HAP-1 (cell line): ENCODE results near the gene VPREB3.
A peak's percentile ranks its signal among the peaks of the same experiment; 100 is the strongest.

Experiments used
- DNase-seq, 2 experiments: peaks; one replicate each; pipeline ENCODE4 v3.0.0-alpha.2; 2016 to 2020; ENCODE audit warnings: low spot score in 2 of 2
- H3K27me3 ChIP-seq: fragments of 250-450 bp; sonication (Bioruptor Pico); 2 replicates; pipeline ENCODE4 v1.5.1; 2020; ENCODE audit warnings: low read depth, mild to moderate bottlenecking, moderate library complexity
- H3K36me3 ChIP-seq: fragments of 250-450 bp; sonication (Bioruptor Pico); replicated peaks from 2 replicates; pipeline ENCODE4 v1.5.1; 2020; ENCODE audit warnings: mild to moderate bottlenecking
- H3K4me1 ChIP-seq: fragments of 250-450 bp; sonication (Bioruptor Pico); 2 replicates; pipeline ENCODE4 v1.5.1; 2020; ENCODE audit warnings: mild to moderate bottlenecking
- H3K4me3 ChIP-seq: fragments of 250-450 bp; sonication (Bioruptor Pico); 2 replicates; pipeline ENCODE4 v1.5.1; 2020; ENCODE audit warnings: mild to moderate bottlenecking, moderate library complexity
- H3K9me3 ChIP-seq: fragments of 250-450 bp; sonication (Bioruptor Pico); 2 replicates; pipeline ENCODE4 v1.5.1; 2020; ENCODE audit warnings: mild to moderate bottlenecking, moderate library complexity
- in situ Hi-C: fragments of 300-500 bp; cut with MboI; formaldehyde crosslinking; loops from 3 replicates; pipeline ENCODE4 v1.14.3; 2020; ENCODE audit warnings: low sequenced_read_pairs, inconsistent platforms, mixed read lengths

VPREB3 gene

GRCh38 chr22:23764899-23765881 is 11.0 kb upstream of the VPREB3 start:
- no peak overlapping the region for H3K4me3 ChIP-seq
- H3K27me3 ChIP-seq: no peaks in the 10 kb centered on the region
- no peaks in the 10 kb centered on the region for H3K9me3 ChIP-seq
- in situ Hi-C loops: no loop called here
- H3K36me3 ChIP-seq: peaks cover 30% of the 10 kb centered on the region
- H3K4me1 ChIP-seq: peaks cover 6% of the 10 kb centered on the region
- no peak for DNase-seq

DNA sequence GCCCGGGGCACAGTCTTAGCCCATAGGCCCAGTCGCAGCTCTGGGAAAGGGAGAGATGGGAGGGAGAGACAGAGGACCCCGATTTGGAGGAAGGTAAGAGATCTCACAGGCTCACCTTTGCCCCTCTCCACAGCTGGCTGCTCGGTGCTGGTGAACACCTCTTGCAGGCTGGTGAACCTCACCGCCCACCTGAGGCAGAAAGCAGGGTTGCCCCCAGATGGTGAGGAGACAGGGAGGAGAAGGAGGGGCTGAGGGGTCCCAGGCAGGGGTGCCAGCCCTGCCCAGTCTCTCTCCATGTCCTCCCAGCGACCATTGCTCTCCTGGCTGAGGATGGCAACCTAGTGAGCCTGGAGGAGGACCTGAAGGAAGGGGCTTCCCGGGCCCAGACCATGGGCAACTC is 9.7 kb upstream of the VPREB3 start:
- H3K27me3 ChIP-seq: no peaks in the 10 kb centered on the region
- no peak overlapping the region for H3K4me3 ChIP-seq
- in situ Hi-C loops: no loop called here
- peaks cover 30% of the 10 kb centered on the region for H3K36me3 ChIP-seq
- no peak for DNase-seq
- H3K4me1 ChIP-seq: peaks cover 6% of the 10 kb centered on the region
- H3K9me3 ChIP-seq: no peaks in the 10 kb centered on the region

DNA sequence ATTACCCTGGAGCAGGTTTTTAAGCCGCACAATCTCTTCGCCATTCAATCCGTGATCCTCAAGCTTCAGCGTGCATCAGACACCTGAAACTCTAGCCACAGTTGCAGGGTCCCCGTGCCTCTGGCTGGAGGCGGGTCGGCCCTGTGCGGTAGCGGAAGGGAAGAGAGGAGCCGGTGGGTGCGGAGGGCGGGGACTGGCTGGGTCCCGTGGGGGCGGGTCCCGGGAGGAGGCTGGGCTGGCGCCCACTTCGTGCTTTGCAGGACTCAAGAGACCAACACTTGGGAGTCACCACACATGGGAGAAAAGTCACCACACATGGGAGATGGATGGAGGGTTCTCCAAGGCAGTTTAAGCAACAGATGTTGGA is 9.3 kb upstream of the VPREB3 start:
- H3K4me3 ChIP-seq: no peak overlapping the region
- in situ Hi-C loops: no loop called here
- no peak for DNase-seq
- H3K4me1 ChIP-seq: peaks cover 5% of the 10 kb centered on the region
- H3K27me3 ChIP-seq: no peaks in the 10 kb centered on the region
- H3K9me3 ChIP-seq: no peaks in the 10 kb centered on the region
- H3K36me3 ChIP-seq: peaks cover 30% of the 10 kb centered on the region

DNA sequence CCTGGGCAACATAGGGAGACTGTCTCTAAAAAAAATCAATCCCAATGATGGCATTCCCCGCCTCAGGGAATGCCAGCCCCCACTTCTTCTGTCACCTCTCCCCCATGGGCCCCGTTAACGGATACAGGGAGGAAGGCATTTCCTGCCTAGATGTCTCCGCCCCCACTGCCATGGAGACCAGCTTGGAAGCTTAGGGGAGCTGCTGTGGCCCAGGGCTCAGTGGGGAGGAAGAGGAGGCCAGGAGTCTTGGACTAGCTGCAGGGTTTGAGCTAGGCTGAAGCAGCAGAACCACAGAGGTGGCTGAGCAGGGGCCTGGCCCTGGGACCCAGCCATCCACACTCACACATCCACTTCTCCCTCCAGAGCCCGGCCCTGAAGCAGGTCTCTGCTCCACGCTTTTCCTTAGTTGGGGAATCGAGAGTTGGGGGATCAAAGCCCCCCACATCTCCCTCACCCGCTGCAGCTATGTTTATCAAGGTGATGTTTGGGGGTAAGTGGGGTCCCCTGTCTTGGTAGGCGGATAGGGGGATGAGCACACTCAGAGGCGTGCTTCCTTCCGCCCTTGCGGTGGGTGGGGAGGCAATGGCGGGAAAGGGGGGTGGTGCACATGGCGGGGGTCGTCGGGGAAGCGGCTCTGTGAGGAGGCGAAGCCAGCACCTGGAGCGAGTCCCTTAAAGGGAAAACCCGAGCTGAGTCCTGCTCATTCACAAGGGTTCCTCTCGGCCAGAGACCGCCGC is 8.8 kb upstream of the VPREB3 start, which contains the start of gene C22orf15:
Gene C22orf15, plus strand, starts transcription at position 149 of the 737 bp plus-strand sequence. Its CDS starts 317 bp downstream, at position 466.
- Histone ChIP-seq H3K36me3 (peaks cover 30% of the 10 kb centered on the region), H3K9me3 (no peaks in the 10 kb centered on the region), H3K4me3 (no peak within 1 kb of the TSS), H3K4me1 (peaks cover under 1% of the 10 kb centered on the region; the same call in 1 of the 2 replicates), H3K27me3 (no peaks in the 10 kb centered on the region)
- peak in 1 of 2 experiments; percentile 33 for DNase-seq
- in situ Hi-C loops: no loop called here

- no peaks in the 10 kb centered on the region for H3K27me3 ChIP-seq
- peaks cover 17% of the 10 kb centered on the region for H3K4me1 ChIP-seq
Observed at GRCh38 chr22:23760056-23760455, 5.8 kb upstream of the VPREB3 start.

GRCh38 chr22:23759566-23759965 is 5.3 kb upstream of the VPREB3 start:
- Histone ChIP-seq H3K4me1 (peaks cover 22% of the 10 kb centered on the region), H3K4me3 (no peak overlapping the region), H3K9me3 (no peaks in the 10 kb centered on the region), H3K36me3 (peaks cover 16% of the 10 kb centered on the region), H3K27me3 (no peaks in the 10 kb centered on the region)
- no peak for DNase-seq
- in situ Hi-C loops: no loop called here

More at GRCh38 chr22:23760056-23760455, 5.8 kb upstream of the VPREB3 start:
- in situ Hi-C loops: no loop called here
- no peak for DNase-seq
- Histone ChIP-seq H3K36me3 (peaks cover 21% of the 10 kb centered on the region), H3K9me3 (no peaks in the 10 kb centered on the region), H3K4me3 (no peak overlapping the region)

DNA sequence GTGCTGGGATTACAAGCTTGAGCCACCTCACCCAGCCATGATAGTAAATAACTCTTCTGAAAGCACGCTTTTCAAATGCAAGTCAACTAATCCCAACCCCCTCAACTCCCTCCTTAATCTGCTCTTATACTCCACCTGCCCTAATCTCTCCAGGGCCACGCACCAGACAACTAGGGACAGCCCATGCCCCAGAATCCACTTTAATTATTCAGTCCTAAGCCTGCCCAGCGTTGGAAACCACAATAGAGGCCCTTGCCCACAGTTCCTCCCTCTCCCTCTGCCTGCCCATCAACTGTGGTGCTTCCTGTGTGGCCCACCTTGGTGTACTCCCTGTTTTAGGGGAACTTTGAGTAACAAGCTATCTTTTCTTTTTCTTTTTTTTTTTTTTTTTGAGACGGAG is 2.7 kb upstream of the VPREB3 start:
- peaks cover 22% of the 10 kb centered on the region for H3K4me1 ChIP-seq
- in situ Hi-C loops: no loop called here
- H3K9me3 ChIP-seq: no peaks in the 10 kb centered on the region
- H3K36me3 ChIP-seq: no peaks in the 10 kb centered on the region
- peak; percentile 74 to 78 for DNase-seq
- no peak overlapping the region for H3K4me3 ChIP-seq
- no peaks in the 10 kb centered on the region for H3K27me3 ChIP-seq

DNA sequence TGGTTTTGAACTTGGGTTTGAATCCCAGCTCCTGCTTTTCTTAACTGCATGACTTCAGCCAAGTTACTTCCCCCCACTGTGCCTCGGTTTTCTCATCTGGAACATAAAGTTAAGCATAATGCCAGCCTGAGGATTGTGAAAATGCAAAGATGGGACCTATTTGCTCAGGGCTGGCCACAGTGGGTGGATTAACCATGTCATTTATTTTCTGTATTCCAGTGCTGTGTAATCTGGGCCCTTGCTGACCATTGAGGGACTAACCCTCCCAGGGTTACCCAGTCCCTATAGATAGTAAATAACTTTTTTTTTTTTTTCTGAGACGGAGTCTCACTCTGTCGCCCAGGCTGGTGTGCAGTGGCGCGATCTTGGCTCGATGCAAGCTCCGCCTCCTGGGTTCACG is 1.5 kb upstream of the VPREB3 start:
- Histone ChIP-seq H3K4me3 (no peak overlapping the region), H3K4me1 (peaks cover 28% of the 10 kb centered on the region)
- in situ Hi-C loops: no loop called here

DNA sequence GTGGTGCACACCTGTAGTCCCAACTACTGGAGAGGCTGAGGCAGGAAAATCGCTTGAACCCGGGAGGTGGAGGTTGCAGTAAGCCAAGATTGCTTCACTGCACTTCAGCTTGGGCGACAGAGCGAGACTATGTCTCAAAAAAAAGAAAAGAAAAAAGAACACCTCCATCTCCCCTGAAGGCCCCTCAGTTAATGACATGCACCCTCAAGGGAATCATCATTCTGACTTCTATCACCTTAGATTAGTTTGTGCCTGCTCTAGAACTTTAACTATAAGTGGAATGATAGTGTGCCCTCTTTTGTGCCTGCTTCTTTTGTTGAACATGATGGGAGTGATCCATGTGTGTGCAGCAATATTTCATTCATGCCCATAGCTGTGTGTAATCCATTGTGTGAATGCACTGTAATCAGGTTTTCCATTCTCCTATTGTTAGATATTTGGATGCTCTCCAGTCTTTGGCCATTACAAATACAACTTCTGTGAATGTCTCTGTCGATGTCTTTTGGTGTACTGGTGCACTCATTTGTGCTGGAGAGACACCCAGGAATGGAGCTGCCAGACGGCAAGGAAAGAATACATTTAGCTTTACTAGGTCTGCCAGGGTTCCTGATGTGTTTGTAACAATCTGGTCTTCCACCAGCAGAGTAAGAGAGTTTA is 883 bp upstream of the VPREB3 start:
- Histone ChIP-seq H3K9me3 (no peaks in the 10 kb centered on the region), H3K4me3 (no peak overlapping the region), H3K36me3 (no peaks in the 10 kb centered on the region), H3K27me3 (no peaks in the 10 kb centered on the region), H3K4me1 (peaks cover 28% of the 10 kb centered on the region)
- in situ Hi-C loops: no loop called here
- peak in 1 of 2 experiments; percentile 72 for DNase-seq

More for the DNA sequence above, 1.5 kb upstream of the VPREB3 start:
- no peaks in the 10 kb centered on the region for H3K27me3 ChIP-seq
- no peaks in the 10 kb centered on the region for H3K9me3 ChIP-seq
- DNase-seq: no peak
- H3K36me3 ChIP-seq: no peaks in the 10 kb centered on the region

GRCh38 chr22:23753385-23753784 is 840 bp downstream of the VPREB3 start:
- no peak overlapping the region for H3K4me3 ChIP-seq
- H3K27me3 ChIP-seq: no peaks in the 10 kb centered on the region
- in situ Hi-C loops: no loop called here
- no peak for DNase-seq
- peaks cover 32% of the 10 kb centered on the region for H3K4me1 ChIP-seq
- no peaks in the 10 kb centered on the region for H3K36me3 ChIP-seq
- no peaks in the 10 kb centered on the region for H3K9me3 ChIP-seq

DNA sequence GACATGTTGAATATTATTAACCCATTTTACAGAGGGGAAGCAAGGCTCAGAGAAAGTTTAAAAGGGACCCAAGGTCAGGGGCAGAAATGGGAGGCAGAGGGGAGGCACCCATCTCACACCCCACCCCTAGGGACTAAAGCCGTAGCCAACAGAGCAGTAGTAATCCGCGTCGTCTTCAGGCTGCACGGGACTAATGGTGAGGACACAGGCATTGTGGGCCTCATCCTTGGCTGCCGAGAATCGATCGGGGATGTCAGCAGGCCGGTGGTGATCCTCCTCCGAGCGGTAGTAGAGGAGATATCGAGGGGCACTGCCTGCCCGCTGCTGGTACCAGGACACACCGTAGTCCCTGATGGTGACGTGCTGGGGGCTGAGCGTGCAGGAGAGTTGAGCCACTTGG is 1.5 kb downstream of the VPREB3 start:
- DNase-seq: no peak
- no peak overlapping the region for H3K4me3 ChIP-seq
- in situ Hi-C loops: no loop called here
- H3K27me3 ChIP-seq: no peaks in the 10 kb centered on the region
- no peaks in the 10 kb centered on the region for H3K9me3 ChIP-seq
- H3K4me1 ChIP-seq: peaks cover 32% of the 10 kb centered on the region
- H3K36me3 ChIP-seq: no peaks in the 10 kb centered on the region

GRCh38 chr22:23752090-23752691 is 2.0 kb downstream of the VPREB3 start:
- peaks cover 31% of the 10 kb centered on the region for H3K4me1 ChIP-seq

GRCh38 chr22:23751441-23751996 is 2.7 kb downstream of the VPREB3 start:
- DNase-seq: peak in 1 of 2 experiments; percentile 47
- in situ Hi-C loops: no loop called here
- H3K4me1 ChIP-seq: peaks cover 26% of the 10 kb centered on the region

More at GRCh38 chr22:23752090-23752691, 2.0 kb downstream of the VPREB3 start:
- Histone ChIP-seq H3K4me3 (no peak overlapping the region), H3K27me3 (no peaks in the 10 kb centered on the region), H3K9me3 (no peaks in the 10 kb centered on the region), H3K36me3 (no peaks in the 10 kb centered on the region)
- DNase-seq: no peak
- in situ Hi-C loops: no loop called here

More at GRCh38 chr22:23751441-23751996, 2.7 kb downstream of the VPREB3 start:
- Histone ChIP-seq H3K9me3 (no peaks in the 10 kb centered on the region), H3K27me3 (no peaks in the 10 kb centered on the region), H3K4me3 (peak overlapping the region; percentile 73), H3K36me3 (no peaks in the 10 kb centered on the region)
